Activated gamma-delta T cell treated with anti-CD3 and anti-CD28 coated beads, Interleukin-2, amount 50 U/mL, for 16 hours (primary cell): ENCODE data around the gene PCDHGA6.
"Not testable (repeated sequence)": the region's sequence is repeated elsewhere in the genome, so short reads cannot be mapped to it uniquely, and the experiment has no call there.

ENCODE experiments used
- DNase-seq: peaks from one replicate; pipeline ENCODE4 v3.0.0-alpha.2; 2020; ENCODE audit warnings: low read depth

PCDHGA6 gene

DNA sequence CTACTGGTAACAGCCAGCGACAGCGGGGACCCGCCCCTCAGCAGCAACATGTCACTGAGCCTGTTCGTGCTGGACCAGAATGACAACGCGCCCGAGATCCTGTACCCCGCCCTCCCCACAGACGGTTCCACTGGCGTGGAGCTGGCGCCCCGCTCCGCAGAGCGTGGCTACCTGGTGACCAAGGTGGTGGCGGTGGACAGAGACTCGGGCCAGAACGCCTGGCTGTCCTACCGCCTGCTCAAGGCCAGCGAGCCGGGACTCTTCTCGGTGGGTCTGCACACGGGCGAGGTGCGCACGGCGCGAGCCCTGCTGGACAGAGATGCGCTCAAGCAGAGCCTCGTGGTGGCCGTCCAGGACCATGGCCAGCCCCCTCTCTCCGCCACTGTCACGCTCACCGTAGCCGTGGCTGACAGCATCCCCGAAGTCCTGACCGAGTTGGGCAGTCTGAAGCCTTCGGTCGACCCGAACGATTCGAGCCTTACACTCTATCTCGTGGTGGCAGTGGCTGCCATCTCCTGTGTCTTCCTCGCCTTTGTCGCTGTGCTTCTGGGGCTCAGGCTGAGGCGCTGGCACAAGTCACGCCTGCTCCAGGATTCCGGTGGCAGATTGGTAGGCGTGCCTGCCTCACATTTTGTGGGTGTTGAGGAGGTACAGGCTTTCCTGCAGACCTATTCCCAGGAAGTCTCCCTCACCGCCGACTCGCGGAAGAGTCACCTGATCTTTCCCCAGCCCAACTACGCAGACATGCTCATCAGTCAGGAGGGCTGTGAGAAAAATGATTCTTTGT lies 20.9 kb downstream of the PCDHGA6 start:
- not testable (repeated sequence) for DNase-seq

DNA sequence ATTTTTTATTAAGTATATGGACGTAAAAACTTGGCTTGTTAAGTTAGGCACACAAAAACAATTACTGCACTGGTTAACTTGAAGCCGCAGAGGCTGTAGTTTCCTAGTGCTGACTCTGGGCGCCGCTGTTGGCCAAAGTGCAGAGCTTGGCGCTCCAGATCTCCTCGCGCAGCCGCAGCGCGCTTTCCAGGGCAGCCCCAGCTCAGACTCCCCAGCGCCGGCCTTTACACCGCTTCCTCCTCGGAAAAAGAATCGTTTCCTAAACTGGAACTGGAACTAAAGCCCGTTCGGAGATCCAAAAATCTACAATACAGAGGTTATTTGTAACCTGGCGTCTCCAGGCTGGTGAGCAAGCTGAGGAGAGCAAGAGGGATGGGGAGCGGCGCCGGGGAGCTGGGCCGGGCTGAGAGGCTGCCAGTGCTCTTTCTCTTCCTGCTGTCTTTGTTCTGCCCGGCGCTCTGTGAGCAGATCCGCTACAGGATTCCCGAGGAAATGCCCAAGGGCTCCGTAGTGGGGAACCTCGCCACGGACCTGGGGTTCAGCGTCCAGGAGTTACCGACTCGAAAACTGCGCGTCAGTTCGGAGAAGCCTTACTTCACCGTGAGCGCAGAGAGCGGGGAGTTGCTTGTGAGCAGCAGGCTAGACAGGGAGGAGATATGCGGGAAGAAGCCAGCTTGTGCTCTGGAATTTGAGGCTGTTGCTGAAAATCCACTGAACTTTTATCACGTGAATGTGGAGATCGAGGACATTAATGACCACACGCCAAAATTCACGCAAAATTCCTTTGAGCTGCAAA lies 24.3 kb downstream of the PCDHGA6 start, which contains the start of gene PCDHGB5:
Gene PCDHGB5 (plus strand): TSS at position 192 of the 796 bp plus-strand sequence. CDS start 181 bp downstream, at position 373.
- not testable (repeated sequence) for DNase-seq

DNA sequence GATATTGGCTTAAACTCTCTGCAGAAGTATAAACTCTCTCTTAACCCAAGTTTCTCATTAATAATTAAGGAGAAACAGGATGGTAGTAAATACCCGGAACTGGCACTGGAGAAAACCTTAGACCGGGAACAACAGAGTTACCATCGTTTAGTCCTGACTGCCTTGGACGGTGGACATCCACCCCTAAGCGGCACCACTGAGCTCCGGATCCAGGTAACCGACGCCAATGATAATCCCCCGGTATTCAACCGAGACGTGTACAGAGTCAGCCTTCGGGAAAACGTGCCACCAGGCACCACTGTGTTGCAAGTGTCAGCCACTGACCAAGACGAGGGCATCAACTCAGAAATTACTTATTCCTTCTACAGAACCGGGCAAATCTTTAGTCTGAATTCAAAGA lies 24.9 kb downstream of the PCDHGA6 start:
- no peak for DNase-seq

DNA sequence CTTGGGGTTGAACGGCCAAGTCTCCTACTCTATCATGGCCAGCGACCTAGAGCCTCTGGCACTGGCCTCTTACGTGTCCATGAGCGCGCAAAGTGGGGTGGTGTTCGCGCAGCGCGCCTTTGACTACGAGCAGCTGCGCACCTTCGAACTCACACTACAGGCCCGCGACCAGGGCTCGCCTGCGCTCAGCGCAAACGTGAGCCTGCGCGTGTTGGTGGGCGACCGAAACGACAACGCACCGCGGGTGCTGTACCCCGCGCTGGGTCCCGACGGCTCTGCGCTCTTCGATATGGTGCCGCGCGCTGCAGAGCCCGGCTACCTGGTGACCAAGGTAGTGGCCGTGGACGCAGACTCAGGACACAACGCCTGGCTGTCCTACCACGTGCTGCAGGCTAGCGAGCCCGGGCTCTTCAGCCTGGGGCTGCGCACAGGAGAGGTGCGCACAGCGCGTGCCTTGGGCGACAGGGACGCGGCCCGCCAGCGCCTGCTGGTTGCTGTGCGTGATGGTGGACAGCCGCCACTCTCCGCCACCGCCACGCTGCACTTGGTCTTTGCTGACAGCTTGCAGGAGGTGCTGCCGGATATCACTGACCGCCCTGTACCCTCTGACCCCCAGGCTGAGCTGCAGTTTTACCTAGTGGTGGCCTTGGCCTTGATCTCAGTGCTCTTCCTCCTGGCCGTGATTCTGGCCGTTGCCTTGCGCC lies 26.0 kb downstream of the PCDHGA6 start:
- DNase-seq, result no peak

DNA sequence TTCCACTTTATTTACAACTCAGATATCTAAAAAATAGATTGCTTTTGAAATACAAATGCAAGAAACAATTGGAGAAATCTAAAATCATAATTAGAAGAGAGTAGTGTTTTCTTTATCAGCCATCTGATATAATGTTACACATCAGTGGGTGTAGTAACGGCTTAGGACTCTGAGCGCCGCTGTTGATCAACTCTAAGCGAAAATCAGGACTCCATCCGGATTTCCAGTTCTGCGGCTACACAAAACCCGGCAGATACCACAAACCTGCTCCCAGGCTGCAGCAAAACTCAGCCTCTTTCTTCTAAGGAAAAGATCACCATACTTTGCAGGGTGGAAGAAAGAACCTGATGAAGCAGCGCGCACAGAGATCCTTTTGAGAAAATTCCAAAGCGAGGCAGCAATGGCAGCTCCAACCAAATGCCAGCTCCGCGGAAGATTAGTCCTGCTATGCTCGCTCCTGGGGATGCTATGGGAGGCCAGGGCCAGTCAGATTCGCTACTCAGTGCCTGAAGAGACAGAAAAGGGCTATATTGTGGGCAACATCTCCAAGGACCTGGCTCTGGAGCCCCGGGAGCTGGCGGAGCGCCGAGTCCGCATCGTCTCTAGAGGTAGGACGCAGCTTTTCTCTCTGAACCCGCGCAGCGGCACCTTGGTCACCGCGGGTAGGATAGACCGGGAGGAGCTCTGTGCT lies 29.0 kb downstream of the PCDHGA6 start, which contains the start of gene PCDHGA9:
Gene PCDHGA9 (plus strand): TSS at position 226 of the 691 bp plus-strand sequence. CDS start 175 bp downstream, at position 401.
- DNase-seq, result no peak

DNA sequence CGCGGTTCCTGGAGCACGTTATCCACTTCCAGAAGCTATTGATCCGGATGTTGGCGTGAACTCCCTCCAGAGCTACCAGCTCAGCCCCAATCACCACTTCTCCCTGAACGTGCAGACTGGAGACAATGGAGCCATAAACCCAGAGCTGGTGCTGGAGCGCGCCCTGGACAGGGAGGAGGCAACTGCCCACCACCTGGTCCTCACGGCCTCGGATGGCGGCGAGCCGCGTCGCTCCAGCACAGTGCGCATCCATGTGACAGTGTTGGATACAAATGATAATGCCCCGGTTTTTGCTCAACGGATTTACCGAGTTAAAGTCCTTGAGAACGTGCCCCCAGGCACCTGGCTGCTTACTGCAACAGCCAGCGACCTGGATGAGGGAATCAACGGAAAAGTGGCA lies 29.7 kb downstream of the PCDHGA6 start:
- DNase-seq, result no peak

DNA sequence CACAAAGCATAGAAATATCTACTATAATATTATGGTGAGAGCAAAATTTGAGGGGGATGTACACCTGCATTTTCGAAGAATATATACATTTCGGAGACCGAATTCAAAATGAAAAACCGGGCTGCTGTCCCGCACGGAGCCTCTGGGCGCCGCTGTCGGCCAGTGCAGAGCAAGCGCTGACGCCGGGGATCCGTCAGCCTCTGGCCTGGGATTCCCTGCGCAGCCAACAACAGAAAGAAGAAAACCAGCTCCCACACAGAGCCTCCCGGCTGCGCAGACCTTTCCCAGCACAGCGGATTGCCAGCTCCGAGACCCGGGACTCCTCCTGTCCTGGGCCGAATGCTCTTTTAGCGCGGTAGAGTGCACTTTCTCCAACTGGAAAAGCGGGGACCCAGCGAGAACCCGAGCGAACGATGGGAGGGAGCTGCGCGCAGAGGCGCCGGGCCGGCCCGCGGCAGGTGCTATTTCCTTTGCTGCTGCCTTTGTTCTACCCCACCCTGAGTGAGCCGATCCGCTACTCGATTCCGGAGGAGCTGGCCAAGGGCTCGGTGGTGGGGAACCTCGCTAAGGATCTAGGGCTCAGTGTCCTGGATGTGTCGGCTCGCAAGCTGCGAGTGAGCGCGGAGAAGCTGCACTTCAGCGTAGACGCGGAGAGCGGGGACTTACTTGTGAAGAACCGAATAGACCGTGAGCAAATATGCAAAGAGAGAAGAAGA lies 34.3 kb downstream of the PCDHGA6 start, which contains the start of gene PCDHGB6:
Gene PCDHGB6 (plus strand): TSS at position 232 of the 716 bp plus-strand sequence. CDS start 182 bp downstream, at position 414.
- not testable (repeated sequence) for DNase-seq

DNA sequence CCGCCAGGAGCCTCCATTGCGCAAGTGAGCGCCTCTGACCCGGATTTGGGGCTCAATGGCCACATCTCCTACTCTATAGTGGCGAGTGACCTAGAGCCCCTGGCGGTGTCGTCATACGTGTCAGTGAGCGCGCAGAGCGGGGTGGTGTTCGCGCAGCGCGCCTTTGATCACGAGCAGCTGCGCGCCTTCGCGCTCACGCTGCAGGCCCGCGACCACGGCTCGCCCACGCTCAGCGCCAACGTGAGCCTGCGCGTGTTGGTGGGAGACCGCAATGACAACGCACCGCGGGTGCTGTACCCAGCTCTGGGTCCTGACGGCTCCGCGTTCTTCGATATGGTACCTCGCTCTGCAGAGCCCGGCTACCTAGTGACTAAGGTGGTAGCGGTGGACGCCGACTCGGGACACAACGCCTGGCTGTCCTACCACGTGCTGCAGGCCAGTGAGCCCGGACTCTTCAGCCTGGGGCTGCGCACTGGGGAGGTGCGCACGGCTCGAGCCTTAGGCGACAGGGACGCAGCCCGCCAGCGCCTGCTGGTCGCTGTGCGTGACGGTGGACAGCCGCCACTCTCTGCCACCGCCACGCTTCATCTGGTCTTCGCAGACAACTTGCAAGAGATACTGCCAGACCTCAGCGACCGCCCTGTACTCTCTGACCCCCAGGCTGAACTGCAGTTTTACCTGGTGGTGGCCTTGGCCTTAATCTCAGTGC lies 36.1 kb downstream of the PCDHGA6 start:
- no peak for DNase-seq

DNA sequence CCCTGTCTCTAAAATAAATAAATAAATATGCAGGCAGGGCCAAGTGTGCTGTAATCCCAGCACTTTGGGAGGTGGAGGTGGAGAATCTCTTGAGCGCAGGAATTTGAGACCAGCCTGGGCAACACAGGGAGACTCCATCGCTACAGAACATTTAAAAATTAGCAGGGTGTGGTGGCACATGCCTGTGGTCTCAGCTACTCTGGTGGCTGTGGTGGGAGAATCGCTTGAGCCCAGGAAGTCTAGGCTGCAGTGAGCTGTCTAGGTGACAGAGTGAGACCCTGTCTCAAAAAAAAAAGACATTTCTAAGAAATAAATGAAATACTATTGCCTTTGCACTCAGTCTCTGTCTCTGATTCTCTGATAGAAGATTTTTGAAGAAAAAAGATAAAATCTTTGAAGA lies 37.9 kb downstream of the PCDHGA6 start:
- DNase-seq, result no peak

DNA sequence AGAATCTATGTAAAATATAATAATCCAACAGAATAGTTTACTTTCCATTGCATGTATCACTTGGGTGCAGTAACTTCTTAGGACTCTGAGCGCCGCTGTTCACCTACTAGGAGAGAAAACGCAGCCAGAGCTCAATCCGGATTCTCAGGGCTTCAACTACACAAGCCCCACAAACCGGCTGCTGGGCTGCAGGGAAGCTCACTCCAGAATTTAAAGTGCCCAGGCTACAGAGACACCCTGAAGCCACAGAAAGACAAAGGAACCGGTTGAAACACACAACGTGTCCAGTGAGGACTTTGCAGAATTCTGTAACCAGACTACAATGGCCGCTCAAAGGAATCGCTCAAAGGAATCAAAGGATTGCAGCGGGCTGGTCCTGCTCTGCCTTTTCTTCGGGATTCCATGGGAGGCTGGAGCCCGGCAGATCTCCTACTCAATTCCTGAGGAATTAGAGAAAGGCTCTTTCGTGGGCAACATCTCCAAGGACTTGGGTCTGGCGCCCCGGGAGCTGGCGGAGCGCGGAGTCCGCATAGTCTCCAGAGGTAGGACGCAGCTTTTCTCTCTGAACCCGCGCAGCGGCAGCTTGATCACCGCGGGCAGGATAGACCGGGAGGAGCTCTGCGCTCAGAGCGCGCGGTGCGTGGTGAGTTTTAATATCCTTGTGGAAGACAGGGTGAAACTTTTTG lies 39.3 kb downstream of the PCDHGA6 start, which contains the start of gene PCDHGA10:
Gene PCDHGA10 (plus strand): TSS at position 134 of the 686 bp plus-strand sequence. CDS start 189 bp downstream, at position 323.
- no peak for DNase-seq

DNA sequence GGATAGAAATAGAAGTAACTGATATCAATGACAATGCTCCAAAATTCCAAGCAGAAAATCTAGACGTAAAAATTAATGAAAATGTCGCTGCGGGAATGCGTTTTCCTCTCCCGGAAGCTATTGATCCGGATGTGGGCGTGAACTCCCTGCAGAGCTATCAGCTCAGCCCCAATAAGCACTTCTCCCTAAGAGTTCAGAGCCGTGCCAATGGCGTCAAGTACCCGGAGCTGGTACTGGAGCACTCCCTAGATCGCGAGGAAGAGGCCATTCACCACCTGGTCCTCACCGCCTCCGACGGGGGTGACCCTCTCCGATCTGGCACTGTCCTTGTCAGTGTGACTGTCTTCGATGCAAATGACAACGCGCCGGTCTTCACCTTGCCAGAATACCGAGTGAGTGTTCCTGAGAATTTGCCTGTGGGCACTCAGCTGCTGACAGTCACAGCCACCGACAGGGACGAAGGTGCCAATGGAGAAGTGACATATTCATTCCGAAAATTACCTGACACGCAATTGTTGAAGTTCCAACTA lies 39.9 kb downstream of the PCDHGA6 start:
- DNase-seq, result no peak

DNA sequence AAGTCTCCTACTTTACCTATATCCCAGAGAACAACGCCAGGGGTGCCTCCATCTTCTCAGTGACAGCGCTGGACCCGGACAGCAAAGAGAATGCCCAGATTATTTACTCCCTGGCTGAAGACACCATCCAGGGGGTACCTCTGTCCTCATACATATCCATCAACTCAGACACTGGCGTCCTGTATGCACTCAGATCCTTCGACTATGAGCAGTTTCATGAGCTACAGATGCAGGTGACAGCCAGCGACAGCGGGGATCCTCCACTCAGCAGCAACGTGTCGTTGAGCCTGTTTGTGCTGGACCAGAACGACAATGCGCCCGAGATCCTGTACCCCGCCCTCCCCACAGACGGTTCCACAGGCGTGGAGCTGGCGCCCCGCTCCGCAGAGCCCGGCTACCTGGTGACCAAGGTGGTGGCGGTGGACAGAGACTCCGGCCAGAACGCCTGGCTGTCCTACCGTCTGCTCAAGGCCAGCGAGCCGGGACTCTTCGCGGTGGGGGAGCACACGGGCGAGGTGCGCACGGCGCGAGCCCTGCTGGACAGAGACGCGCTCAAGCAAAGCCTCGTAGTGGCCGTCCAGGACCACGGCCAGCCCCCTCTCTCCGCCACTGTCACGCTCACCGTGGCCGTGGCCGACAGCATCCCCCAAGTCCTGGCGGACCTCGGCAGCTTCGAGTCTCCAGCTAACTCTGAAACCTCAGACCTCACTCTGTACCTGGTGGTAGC lies 41.0 kb downstream of the PCDHGA6 start:
- DNase-seq, result not testable (repeated sequence)

DNA sequence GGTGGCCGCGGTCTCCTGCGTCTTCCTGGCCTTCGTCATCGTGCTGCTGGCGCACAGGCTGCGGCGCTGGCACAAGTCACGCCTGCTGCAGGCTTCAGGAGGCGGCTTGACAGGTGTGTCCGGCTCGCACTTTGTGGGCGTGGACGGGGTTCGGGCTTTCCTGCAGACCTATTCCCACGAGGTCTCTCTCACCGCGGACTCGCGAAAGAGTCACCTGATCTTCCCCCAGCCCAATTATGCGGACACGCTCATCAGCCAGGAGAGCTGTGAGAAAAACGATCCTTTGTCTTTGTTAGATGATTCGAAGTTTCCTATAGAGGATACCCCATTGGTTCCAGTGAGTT lies 41.6 kb downstream of the PCDHGA6 start:
- DNase-seq, result not testable (repeated sequence)

DNA sequence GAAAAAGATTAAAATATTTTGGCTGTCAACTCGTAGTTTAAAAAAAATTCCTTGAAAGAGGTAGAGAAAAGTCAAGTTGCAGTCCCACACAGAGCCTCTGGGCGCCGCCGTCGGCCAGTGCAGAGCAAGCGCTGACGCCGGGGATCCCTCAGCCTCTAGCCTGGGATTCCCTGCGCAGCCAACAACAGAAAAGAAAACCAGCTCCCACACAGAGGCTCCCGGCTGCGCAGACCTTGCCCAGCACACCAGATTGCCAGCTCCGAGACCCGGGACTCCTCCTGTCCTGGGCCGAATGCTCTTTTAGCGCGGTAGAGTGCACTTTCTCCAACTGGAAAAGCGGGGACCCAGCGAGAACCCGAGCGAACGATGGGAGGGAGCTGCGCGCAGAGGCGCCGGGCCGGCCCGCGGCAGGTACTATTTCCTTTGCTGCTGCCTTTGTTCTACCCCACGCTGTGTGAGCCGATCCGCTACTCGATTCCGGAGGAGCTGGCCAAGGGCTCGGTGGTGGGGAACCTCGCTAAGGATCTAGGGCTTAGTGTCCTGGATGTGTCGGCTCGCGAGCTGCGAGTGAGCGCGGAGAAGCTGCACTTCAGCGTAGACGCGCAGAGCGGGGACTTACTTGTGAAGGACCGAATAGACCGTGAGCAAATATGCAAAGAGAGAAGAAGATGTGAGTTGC lies 43.9 kb downstream of the PCDHGA6 start, which contains the start of gene PCDHGB7:
Gene PCDHGB7 (plus strand): TSS at position 184 of the 679 bp plus-strand sequence. CDS start 183 bp downstream, at position 367.
- DNase-seq, result not testable (repeated sequence)

DNA sequence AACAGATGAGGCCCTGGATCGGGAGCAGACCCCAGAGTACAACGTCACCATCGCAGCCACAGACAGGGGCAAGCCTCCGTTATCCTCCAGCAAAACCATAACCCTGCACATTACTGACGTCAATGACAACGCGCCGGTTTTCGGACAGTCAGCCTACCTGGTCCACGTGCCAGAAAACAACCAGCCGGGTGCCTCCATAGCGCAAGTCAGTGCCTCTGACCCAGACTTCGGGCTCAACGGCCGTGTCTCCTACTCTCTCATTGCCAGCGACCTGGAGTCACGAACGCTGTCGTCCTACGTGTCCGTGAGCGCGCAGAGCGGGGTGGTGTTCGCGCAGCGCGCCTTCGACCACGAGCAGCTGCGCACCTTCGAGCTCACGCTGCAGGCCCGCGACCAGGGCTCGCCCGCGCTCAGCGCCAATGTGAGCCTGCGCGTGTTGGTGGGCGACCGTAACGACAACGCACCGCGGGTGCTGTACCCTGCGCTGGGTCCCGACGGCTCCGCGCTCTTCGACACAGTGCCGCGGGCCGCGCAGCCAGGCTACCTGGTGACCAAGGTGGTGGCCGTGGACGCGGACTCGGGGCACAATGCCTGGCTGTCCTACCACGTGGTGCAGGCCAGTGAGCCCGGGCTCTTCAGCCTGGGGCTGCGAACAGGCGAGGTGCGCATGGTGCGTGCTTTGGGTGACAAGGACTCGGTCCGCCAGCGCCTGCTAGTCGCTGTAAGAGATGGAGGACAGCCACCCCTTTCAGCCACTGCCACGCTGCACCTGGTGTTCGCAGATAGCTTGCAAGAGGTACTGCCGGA lies 45.6 kb downstream of the PCDHGA6 start:
- no peak for DNase-seq

DNA sequence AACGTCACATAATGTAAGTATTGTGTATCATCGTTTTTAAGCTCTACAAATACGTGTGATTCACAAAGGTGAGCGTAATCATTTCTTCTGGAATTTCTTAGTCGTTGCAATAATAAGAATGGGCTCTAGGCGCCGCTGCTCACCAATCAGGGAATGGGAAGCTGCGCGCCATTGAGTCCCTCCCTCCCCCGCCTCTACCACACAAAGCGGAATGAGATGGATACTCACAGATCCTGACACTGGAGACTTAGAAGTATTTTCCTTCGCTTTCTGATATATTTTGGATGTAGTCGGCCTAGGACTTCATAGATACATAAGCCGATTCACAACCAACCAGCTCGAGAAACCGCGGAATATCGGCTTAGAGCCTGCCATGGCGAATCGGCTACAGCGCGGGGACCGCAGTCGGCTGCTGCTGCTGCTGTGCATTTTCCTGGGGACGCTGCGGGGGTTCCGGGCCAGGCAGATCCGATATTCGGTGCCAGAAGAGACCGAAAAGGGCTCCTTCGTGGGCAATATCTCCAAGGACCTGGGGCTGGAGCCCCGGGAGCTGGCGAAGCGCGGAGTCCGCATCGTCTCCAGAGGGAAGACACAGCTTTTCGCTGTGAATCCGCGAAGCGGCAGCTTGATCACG lies 47.3 kb downstream of the PCDHGA6 start, which contains the start of gene PCDHGA11:
Gene PCDHGA11 (plus strand): TSS at position 197 of the 634 bp plus-strand sequence. CDS start 177 bp downstream, at position 374.
- DNase-seq, result no peak
